ENCODE data around the gene IRAG1.

IRAG1 gene

DNA sequence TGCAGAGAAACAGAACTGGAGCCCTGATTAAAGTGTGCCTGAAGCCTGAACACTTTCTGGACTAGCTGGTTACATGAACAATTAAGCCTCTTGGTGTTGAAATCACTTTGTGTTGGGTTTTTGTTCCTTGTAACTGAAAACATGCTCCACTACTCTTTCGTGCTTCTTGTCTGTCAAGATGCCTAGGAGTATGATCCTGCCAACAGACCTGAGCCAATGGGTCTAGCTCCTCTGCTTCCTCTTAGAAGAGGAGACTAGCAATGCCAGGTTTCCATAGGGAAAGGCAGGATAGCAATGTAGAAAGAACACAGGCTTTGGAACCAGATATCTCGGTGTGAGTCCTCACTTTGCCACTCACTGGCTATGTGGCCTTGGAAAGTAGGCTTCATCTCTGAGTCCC, 40.3 kb downstream of the IRAG1 start:
- FAIRE-seq, result no peak
- TF ChIP-seq POLR2A (IDR thresholded peaks at IDR 0.05; ENCODE audit: low read depth, low read length), result no peak
- no peak for DNase-seq (ENCODE audit: insufficient read length, low spot score)

DNA sequence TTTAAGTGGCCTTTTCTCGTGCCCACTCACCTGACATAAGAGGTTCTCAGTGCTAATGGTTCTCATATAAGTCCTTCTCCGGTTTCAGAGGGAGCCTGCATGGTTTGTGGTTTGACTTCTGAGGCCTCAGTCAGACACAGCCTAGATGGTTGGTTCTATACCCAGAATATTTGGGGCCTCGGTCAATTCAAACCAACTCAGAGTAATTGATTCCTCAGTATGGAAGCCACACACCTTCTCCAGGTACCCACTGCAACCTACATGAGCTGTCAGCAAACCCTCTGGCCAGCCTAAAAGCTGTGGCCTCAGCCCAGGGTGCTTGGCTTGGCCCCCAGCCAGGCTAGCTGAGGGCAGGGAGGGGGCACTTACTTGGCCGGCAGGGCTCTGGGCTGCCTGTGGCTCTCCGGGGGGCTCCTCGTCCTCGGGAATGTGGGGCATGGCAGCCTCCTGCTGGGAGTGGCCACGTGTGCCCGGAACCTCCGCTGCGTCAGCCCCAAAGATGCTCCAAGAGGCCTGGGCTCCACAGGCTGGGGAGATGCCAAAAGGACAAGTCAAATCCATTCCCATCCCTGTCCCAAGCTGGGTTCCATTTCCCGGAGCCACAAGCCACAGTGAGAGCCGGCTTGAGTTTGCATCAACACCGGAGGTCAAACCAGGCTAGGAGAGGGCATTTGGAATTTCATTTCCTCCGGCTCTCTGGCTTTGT, 41.7 kb downstream of the IRAG1 start:
- TF ChIP-seq POLR2A (IDR thresholded peaks at IDR 0.05; ENCODE audit: low read depth, low read length), result no peak
- DNase-seq (ENCODE audit: insufficient read length, low spot score), result no peak
- FAIRE-seq, result no peak

DNA sequence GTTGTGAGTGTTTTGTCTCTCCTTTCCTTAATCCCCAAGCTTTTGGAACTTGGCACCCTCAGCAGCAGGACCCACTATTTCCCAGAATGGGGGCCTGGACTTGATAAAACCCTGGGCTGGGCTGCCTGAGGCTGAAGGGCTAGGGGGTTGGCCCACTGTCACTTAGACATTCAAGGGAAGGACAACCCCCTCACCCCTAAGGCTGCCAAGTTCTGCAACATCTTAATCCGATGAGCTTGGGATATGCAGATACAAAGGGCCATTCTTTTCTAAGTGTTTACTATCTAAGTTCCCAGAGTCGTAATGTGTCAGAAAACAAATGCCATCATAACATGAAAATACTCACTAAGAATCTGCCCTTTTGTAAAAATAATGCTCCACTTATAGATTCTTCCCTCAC, 42.9 kb downstream of the IRAG1 start:
- DNase-seq (ENCODE audit: insufficient read length, low spot score), result no peak
- no peak for TF ChIP-seq POLR2A (IDR thresholded peaks at IDR 0.05; ENCODE audit: low read depth, low read length)

DNA sequence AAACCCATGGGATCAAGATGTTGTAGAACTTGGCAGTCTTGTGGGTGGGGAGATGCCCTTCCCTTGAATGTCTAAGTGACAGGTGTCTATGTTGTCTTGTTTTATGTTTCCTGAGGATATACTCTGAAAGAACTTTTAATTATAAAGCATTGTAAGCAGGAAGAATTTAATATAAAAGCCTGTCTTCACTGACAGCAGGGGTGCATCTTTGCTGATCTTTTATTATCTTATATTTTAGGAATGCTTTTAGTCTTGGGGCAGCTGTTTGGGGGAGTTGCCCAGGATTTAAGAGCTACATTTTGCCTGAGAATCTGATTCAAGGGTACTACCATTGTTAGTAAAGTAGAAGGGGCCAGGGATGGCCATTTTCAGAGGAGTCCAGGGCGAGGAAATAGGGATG, 43.4 kb downstream of the IRAG1 start:
- FAIRE-seq, result no peak
- DNase-seq (ENCODE audit: insufficient read length, low spot score), result no peak
- no peak for TF ChIP-seq POLR2A (IDR thresholded peaks at IDR 0.05; ENCODE audit: low read depth, low read length)

More for the DNA sequence above, 42.9 kb downstream of the IRAG1 start:
- FAIRE-seq, result no peak

DNA sequence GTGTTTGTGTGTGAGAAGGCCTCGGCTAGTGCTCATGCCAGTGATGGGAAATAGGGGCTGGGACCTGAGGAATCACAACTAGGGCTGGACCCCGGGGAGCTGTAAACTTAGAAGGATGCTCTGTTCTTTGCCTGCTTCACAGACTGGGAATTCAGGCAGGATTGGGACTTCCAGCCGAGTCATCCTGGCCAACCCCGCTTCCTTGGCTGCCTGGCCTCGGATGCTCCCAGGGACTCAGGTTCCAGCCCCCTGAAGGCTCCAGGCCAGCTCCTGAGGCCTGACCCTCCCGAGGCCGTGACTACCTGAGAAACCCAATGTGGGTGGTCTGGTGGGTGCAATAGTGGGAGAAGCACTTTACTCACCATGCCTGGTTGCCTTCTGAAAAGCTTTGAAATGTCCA, 44.7 kb downstream of the IRAG1 start:
- TF ChIP-seq POLR2A (IDR thresholded peaks at IDR 0.05; ENCODE audit: low read depth, low read length), result no peak

DNA sequence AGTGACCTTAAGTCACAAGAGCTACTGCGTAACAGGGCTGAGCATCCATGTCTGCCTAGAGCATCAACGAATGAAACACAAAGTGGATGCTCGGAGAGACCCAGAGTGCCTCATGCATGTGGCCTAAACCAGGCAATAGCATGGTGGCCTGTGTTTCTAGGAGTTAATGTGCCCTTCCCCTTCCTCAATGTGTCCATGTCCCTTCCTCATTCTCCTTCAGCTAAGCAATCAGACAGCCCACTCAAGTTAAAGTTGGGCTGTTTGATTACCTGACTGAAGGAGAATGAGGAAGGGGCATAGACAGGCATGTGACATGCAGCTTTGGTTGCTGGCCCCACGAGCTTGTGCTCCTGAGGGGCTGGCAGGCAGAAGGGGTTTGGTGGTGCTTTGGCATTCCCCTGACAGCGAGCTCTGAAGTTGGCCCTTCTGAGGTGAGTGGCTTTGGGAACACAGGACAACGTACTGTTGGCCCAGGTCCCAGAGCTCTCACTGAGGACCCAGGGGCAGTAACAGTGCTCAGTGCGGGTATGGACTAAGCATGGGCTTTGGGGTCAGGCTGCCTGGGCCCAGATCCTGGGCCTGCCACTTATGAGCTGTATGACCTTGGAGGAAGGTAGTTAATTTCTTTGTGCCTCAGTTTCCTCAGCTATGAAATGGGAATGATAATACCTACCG, 46.7 kb downstream of the IRAG1 start:
- no peak for FAIRE-seq
- no peak for TF ChIP-seq POLR2A (IDR thresholded peaks at IDR 0.05; ENCODE audit: low read depth, low read length)
- DNase-seq (ENCODE audit: insufficient read length, low spot score), result no peak

More for the DNA sequence above, 44.7 kb downstream of the IRAG1 start:
- FAIRE-seq (no peak), DNase-seq (ENCODE audit: insufficient read length, low spot score) (no peak)

DNA sequence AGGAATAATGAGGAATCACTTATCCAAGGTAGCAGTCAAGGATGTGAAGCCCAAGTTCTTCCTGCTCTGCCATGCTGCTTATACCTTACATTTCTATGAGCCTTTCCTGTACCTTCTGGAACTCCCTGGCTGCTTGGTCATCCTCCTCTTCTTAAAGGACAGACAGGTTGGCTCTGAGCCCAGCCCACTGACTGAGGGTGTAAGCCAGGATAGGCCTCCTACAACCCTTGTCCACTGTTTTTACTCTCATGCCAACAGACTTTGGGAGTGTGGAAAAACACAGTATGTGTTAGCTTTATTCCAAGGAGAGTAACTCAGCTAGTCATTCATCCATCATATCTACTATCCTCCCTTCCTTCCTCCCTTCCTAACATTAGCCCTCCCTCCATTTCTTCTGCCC, 47.5 kb downstream of the IRAG1 start:
- FAIRE-seq, result no peak
- DNase-seq (ENCODE audit: insufficient read length, low spot score), result no peak
- TF ChIP-seq POLR2A (IDR thresholded peaks at IDR 0.05; ENCODE audit: low read depth, low read length), result no peak

DNA sequence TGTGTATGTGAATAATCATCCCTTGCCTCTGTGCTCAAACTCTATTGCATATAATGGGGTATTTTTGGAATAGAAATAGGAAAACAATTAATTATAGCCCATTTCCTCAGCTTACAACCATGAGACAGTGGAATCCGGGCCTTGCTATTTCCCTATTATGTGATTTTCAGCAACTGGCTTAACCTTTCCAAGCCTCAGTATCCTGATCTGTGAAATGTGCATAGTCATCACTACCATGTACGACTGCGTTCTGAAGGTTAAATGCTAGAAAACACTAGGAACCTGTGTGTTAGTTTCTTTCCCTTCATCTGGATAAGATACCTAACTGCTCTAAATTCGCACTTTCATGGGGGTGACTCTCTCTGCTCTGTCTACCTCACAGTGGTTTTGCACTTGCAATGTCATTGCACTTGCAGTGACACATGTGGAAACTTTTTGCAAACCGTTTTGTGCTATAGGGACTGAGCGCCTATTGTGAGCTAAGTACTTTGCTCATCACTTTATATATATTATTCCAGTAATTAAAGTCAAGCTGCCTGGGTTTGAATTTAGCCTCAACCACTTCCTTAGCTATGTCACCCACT, 48.3 kb downstream of the IRAG1 start:
- no peak for TF ChIP-seq POLR2A (IDR thresholded peaks at IDR 0.05; ENCODE audit: low read depth, low read length)
- FAIRE-seq, result no peak
- DNase-seq (ENCODE audit: insufficient read length, low spot score), result no peak

Data from H54 (cell line).